Activated effector memory CD4-positive, alpha-beta T cell treated with Interleukin-2 at 50 U/mL for 16 hours (primary cell): Measurements from ENCODE around the gene MAS1L.
"Not testable (repeated sequence)": the region's sequence is repeated elsewhere in the genome, so short reads cannot be mapped to it uniquely, and the experiment has no call there.

Experiments used
- DNase-seq: peaks from one replicate; pipeline ENCODE4 v3.0.0-alpha.2; 2020

The MAS1L gene

DNA sequence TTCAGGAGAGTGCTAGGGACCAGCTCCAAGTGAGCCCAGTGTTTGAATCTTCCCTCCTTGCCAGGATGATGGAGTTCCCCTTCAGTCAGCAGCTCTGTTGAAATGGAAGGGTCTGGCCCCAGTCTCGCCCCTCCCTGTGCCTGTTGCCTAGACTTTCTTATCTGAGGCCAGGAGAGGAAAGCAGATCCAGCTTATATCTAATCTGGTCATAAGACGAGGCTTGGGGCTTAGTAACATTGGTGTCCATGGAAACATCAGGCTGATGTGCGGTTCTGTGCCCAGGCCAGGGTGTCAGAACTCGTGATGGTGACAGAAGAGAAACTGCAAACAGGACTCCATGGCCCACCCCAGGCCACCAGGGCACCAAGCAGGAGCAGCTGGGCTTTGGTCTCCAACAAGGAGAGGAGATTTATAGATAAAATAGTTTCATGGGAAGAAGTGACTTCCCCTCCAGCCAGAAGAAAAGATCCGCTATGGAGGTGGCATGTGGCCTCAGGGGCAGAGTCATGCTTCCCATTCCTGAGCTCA, 9.8 kb downstream of the MAS1L start:
- DNase-seq, result no peak

DNA sequence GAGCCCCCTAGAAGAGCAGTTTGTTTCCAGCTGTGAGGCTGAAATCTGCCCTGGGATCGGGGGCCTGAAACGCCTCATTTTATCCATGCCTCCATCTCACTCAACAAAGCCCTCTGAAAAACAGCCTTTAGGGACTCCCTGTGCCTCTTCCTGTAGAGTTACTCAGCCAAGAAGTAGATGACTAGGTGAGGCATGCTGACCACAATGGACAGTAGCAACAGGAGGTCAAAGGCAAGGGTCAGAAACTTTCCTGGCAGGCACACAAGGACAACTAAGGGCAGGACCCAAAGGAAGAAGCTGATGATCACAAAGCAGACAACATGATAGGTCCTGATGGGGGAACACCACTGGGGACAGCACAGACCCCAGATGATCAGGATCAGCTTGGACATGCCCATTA, 12.8 kb downstream of the MAS1L start:
- DNase-seq, result no peak

DNA sequence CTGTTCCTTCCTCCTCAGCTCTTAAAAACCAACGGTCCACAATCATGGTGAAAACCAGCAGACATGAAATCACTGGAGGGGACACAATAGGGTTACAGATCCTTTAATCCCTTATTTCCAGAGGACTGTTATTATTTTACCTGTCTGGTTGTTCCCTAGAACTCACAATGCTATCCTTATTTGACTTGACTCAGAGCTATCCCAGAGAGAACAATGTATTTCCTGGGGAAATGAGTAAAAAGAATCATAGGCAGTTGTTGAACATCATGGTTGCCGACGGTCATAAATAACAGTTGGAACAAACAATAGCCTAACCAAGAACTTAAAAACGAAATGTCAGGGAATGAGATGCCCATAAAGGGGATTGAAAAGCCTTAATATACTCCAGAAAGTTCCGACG, 21.5 kb downstream of the MAS1L start:
- no peak for DNase-seq

DNA sequence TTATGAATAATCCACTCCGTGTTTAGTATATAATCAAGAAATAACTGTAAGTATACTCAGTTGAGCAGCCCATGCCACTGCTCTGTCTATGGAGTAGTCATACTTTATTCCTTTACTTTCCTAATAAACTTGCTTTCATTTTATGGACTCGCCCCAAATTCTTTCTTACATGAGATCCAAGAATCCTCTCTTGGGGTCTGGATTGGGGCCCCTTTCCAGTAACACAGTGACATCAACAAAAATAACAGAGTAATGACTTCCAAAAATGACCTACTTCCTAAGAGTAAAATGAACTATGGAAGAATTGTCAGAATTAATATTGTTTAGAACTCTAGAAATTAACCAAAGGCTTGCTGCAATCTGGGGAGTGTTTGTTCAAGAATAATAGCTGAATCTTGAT, 22.0 kb downstream of the MAS1L start:
- DNase-seq, result no peak

DNA sequence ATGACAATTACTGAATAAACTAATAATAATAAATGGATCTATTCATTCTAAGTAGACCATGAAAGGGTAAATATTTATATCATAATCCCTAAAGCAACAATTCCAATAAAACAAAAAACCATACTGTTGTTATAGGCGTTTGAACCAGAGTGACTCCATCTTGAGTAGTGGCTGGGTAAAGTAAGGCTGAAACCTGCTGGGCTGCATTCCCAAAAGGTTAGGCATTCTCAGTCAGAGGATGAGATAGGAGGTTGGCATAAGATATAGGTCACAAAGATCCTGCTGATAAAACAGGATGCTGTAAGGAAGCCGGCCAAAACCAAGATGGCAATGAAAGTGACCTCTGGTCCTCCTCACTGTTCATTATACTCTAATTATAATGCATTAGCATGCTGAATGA, 22.5 kb downstream of the MAS1L start:
- DNase-seq, result no peak

DNA sequence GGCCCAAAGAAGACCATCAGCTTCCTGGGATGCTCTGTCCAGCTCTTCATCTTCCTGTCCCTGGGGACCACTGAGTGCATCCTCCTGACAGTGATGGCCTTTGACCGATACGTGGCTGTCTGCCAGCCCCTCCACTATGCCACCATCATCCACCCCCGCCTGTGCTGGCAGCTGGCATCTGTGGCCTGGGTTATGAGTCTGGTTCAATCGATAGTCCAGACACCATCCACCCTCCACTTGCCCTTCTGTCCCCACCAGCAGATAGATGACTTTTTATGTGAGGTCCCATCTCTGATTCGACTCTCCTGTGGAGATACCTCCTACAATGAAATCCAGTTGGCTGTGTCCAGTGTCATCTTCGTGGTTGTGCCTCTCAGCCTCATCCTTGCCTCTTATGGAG, 25.7 kb downstream of the MAS1L start:
- DNase-seq, result no peak

DNA sequence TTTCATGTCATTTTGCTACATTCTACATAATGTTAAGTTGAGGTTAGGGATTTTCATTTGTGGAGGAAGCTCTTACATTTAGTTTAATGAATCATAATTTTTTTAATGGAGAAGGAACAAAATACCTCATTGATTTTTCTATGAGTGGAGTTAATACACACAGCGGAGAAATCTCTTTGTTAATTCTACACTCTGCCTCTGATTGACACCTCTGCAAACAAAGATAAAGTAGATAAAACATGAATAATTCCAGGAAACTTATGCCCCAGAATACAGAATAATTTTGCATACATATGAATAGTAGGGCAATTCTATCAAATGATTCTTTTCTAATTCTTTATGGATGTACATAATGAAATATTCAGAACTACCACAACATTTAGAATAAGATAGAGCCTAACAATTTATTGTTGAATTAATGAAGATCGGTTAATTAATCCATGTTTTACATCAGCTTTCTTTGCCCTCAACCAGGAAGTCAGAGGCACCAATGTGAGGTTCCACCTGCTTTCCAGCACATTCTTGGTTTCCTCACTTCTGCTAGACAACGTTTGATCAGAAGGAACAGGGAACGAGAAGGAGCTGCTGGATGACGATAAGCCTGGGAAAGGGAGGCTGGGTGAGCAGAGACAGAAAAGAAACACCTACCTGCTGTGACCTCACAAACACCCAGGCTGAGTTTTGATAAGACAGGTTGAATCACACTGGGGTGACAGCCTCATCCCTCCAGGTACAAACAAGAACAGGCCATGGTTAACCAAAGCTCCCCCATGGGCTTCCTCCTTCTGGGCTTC, 26.5 kb downstream of the MAS1L start:
- DNase-seq, result no peak

DNA sequence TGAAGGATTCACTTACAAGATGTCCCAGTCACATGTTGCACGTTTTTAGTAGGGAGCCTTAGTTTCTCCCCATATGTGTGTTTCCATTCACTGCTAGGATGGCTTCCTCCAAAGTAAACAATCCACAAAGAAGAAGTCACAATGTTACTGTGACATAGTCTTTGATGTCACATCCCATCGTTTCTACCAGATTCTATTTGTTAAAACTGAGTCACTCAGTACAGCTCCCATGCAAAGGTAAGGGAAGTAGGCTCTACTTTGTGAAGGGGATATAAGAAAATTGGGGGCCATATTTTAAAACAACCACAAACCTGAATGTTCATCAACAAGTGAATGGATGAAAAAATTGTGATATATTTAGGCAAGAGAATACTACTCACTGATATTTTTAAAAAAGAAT, 30.8 kb downstream of the MAS1L start, which contains the start of the genes OR11A1 and OR2H1:
Gene OR11A1 (minus strand): TSS at position 101 of the 400 bp plus-strand sequence. CDS start 29,430 bp downstream, outside the sequence.
Gene OR2H1 (plus strand): TSS at position 185 of the 400 bp plus-strand sequence. CDS start 4,615 bp downstream, outside the sequence.
- no peak for DNase-seq

DNA sequence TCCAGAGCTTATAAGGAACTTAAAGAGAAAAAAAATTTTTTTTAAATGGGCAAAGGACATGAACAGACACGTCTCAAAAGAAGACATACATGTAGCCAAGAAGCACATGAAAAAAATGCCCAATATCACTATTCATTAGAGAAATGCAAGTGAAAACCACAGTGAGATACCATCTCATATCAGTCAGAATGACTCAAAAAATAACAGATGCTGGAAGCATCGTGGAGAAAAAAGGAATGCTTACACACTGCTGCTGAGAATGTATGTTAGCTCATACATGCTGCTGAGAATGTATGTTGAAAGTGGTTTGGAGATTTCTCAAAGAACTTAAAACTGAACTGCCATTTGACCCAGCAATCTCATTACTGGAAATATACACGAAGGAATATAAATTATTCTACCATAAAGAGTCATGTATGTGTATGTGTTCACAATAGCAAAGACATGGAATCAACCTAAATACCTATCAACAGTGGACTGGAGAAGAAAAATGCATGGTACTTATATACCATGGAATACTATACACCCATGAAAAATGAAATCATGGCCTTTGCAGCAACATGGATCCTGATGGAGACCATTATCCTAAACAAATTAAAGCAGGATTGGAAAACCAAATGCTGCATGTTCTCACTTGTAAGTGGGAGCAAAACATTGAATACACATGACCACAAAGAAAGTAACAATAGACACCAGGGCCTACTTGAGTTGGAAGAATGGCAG, 36.1 kb downstream of the MAS1L start:
- DNase-seq, result no peak

DNA sequence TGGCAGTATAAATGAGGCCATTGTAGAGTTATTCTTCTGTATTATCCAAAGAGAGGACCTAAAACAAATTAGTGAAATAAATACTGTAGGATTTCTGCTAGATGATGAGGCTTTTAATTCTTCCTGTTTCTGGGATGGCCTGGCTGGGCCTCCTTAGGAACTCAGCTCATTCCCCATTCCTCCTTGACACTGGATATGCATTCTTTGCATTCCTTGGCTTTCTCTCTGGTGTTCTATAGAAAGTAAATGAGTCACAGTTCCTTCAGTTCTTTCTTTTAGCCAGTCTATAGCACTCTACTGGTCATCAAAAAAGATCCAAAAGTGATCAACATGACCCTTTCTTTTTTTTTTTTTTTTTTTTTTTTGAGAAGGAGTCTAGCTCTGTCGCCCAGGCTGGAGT, 40.1 kb downstream of the MAS1L start:
- no peak for DNase-seq

DNA sequence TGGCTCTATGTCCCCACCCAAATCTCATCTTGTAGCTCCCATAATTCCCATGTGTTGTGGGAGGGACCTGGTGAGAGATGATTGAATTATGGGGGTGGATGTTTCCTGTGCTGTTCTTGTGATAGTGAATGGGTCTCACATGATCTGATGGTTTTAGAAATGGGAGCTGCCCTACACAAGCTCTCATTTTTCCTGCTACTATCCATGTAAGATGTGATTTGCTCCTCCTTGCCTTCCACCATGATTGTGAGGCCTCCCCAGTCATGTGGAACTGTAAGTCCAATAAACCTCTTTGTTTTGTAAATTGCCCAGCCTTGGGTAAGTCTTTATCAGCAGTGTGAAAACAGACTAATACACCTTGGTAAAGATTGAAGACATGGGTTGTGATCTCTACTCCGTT, 43.7 kb downstream of the MAS1L start:
- not testable (repeated sequence) for DNase-seq

DNA sequence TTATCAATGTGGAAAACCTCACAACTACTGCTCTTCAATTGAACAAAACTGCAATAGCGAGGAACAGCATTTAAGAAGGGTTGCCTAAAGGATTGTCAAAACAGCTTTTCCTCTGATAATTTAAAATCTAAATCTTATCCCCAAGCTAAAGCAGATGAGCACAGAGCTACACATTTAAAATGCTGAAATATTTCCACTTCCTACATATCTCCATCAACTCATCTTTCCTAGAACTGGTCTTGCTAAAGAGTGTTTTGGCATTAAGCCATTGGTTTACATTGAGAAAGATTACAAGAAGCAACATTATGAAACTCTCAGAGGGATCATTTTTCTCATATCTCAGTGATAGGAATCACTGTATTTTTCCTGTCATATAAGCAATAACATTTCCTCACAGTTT, 45.0 kb downstream of the MAS1L start:
- no peak for DNase-seq

DNA sequence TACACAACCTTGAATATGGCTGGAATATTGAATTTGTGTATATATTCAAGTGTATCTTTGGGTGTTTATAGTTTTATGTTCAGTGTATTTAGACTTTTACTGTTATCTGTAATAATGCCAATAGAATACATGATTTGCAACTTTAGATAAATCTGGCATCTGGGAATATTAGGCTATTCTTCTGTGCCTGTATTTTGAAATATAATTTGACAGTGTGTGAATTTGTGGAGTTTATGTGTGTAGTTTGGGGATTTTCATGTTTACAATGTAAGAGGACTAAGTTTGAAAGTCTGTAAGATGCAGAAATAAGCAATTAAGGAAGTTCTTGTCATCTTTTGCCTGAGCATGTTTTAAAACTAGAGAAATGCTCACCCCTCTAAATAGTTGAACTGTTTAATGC, 48.8 kb downstream of the MAS1L start, which contains the start of gene OR10C1:
Gene OR10C1 (plus strand): TSS at position 301 of the 400 bp plus-strand sequence. CDS start 710 bp downstream, outside the sequence.
- no peak for DNase-seq

DNA sequence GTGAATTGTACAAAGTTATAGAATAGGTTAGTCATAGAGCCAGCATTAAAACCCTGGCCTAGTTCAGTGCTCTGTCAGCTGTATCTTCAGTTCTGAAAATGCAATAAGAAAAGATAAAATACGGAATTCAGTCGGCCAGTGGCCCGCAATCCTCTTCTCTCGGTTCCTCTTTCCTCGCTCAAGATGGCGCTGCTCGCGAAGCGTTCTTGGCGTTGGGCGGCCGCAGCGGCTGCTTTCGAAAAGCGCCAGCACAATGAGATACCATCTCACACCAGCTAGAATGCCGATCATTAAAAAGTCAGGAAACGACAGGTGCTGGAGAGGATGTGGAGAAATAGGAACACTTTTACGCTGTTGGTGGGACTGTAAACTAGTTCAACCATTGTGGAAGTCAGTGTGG, 51.0 kb downstream of the MAS1L start:
- not testable (repeated sequence) for DNase-seq
